Measurements from ENCODE around the gene XPO4.
"Not testable (repeated sequence)": the region's sequence is repeated elsewhere in the genome, so short reads cannot be mapped to it uniquely, and the experiment has no call there.

Gene XPO4

DNA sequence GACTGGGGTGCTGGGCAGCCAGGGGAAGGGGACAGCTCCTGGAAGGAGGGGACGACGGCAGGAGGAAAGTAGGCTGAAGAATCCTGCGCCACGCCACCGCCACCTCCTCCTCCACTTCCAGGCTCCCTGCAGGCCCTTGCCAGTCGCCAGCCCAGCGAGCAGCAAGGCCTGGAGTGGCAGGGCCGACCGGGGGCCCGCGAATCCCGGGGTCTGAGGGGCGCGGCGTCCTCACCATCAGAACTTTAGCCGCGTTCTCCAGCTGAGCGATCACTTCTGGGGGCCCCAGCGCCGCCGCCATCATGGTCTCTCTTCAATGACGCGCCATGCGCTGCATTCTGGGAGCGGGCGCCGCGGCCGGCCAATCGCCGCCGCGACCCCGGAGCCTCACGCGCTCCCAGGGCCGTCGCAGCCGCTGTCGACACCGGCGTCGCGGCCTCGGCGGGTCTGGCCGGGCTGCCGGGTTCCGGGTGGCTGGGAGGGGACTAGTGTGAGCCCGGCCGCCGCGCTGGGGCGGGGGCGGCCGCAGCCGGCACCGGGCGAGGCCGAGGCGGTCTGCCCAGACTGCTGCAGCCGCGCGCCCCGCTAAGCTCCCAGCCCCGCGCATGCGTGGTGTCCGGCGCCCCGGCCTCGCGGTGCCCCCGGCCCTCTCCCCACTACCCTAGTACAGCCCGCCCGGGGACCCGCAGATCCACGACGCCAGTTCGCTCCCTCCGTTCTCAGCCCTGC lies at the start of gene XPO4:
Gene XPO4, minus strand, starts transcription at position 309 of the 726 bp plus-strand sequence. Its CDS starts 8 bp downstream, at position 301.
- peak; percentile 71 for DNase-seq

DNA sequence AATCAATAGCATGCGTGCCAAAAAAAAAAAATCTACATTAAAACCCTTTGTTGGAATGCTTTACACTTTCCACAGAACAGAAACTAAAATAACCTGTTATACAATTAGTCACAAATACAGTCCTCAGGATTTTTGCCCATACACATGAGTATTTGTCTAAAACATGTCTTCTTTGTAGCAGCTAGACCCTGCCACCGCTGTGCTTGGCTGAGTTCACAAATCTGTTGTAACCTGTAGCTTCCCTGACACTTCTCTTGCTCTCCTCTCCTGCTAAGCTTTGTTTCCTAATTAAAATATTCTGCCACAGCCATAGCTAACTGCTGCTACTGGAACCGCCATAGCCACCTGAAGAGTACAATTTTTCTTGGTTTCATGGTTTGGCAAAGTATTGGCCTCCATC lies 45.5 kb upstream of the XPO4 start:
- not testable (repeated sequence) for DNase-seq

DNA sequence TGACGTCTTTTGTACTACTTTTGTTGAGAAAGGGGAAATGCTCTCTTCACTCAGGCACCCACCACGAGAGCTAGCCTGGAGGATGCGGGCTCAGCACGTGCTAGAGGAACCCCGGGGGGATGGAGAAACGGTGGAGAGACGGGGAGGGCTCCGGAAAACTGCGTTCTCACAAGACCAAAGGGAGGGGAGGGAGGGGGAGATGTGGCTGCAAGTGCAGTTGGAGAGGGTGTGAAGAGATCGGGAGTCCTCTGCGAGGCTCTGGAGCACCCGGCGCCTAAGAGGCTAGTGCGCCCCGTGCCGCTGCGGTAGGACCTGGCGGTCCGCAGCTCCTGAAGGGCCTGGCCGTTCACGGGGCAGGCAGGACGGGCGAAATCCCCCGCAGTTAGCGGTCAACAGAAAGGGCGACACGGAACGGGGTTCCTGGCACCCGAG lies 43.4 kb upstream of the XPO4 start:
- no peak for DNase-seq

DNA sequence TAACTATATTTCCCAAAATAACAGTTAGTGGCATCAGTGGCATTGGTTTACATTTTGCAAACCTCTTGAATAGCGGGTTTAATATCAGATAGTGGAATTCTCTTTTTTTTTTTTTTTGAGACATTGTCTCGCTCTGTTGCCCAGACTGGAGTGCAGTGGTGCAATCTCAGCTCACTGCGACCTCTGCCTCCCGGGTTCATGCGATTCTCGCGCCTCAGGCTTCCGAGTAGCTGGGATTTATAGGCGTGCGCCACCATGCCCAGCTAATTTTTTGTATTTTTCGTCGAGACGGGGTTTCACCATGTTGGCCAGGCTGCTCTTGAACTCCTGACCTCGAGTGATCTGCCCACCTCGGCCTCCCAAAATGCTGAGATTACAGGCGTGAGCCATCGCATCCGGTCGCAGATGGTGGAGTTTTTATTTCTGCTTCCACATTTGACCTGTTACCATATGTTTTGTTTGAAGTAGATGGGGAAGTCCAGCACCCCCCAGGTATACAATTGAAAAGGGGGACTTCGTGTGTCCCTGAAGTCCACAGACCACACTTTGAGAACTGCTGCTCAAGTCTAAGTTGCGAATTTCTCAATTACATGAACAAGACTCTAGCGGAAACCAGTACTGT lies 40.5 kb upstream of the XPO4 start:
- no peak for DNase-seq

DNA sequence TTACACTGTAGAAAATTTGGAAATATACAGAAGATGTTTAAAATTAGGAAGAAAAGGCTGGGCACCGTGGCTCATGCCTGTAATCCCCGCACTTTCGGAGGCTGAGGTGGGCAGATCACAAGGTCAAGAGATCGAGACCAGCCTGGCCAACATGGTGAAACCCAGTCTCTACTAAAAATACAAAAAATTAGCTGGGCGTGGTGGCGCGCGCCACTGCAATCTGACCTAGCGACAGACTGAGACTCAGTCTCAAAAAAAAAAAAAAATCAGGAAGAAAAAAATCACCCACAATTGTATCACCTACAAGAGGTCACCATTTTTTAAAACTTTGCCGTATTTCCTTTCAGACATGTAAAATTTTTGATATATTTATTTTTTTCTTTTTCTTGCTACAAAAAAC lies 38.0 kb upstream of the XPO4 start:
- DNase-seq = not testable (repeated sequence)

DNA sequence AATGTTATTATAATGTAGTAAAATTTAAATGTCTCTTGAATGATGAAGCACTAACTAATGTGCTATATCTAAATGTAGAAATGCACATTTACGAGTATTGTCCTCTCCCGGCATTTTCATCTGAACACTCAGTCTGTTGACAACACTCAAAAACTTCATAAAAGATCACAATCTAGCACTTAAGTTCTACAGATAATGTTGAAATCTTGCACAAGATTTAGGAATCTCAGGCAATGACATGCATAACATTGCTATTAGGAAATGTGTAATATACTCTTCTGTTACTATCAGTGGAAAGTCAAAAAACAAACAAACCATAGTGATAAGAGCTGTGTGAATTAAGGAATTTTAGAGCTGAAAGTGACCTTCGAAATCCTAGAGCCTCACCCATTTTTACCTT lies 37.5 kb upstream of the XPO4 start:
- no peak for DNase-seq

DNA sequence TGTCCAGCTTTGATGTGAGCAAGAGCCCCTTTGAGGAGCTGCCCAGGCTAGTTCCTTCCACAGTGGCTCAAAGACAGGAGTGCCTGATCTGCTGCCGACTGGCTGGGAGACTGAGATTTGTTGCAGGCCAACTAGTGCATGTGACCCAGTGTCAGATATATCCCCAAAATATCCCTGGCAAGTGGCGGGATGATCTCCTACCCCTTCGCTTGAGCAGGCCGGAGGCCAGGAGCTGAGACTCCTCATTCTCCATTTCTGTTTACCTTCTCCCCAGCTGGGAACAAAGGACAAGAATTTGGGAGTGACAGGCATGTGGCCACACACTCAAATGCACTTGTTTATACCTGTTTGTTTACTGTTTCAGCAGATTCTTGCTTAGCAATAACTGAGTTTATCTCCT lies 37.1 kb upstream of the XPO4 start:
- DNase-seq = no peak

DNA sequence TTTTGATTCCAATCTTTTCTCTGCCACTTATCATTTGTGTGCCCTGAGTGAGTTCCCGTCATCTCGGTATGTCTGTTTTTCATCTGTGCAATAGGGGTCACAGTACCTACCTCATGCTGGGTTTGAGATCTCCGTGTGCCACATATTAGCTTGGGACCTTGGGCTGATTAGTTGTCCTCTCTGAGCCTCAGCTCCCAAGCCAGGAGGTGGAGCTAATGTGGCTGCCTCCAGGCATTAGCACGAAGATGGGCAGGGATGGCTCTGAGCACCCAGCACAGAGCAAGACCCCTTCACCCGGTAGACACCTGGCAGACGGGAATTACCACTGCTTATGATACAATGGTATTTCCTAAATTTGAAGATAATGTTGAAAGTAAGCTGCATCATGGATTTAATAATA lies 35.8 kb upstream of the XPO4 start:
- no peak for DNase-seq

DNA sequence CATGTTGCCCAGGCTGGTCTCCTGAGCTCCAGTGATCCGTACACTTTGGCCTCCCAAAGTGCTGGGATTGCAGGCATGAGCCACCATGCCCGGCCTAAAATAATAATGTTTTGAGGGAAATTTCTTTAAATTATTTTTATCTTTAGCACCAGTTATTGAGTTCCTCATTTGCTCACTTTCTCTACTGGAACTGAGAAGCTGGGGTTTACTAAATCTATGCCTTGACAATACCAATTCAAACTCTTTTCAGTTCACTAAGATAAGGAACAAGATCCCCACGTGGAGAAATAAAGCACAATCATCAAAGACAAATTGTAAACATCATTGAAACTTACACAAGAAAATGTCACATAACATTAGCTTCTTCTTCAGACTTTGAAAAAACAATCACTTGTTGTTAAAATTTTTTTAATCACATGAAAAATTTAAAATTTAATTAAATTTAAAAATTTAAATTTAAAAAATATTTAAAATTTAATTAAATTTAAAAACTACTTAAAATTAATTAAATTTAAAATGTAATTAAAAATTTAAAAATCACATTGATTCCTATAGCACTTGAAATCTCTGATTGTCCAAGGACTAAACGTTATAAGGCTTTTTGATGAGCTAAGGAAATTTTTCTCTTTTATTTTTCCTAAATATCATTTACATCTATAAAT lies 25.2 kb upstream of the XPO4 start:
- DNase-seq = no peak

DNA sequence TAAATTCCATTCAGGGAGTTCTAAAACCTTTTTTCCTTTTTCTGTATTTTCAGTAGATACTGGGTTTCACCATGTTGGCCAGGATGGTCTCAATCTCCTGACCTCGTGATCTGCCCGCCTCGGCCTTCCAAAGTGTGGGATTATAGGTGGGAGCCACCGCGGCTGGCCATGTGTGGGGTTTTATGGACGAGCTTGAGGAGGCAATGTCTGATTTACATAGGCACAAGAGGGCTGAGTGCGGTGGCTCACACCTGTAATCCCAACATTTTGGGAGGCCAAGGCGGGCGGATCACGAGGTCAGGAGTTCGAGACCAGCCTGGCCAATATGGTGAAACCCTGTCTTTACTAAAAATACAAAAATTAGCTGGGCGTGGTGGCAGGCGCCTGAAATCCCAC lies 22.8 kb upstream of the XPO4 start:
- not testable (repeated sequence) for DNase-seq

DNA sequence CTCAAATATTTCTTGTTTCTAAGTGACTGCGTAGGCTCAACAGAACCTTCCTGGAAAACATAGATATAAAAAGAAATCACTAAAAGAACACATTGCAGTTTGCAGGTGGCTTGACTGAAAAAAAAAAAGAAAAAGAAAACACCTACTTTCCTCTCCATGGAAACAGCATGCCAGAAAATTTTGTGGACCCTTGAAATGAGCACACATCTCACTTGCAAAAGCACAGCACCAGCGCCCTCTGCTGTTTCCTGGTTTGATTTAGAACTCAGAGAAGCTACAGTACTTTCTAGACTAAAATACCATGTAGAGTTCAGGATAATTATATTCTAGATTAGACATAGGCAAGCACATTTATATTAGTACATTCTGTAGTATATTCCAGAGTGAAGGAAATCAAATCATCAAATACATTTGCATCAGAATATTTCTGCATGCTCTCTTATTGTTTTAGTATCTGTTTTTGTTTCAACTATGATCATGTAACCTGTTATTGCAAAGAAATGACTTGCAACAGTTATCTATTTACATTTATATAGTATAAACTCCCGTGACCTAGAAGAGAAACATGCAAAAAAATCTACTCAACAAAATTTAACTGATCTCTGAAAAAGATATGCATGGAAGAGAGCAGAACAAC lies 22.3 kb upstream of the XPO4 start:
- DNase-seq = peak; percentile 64

DNA sequence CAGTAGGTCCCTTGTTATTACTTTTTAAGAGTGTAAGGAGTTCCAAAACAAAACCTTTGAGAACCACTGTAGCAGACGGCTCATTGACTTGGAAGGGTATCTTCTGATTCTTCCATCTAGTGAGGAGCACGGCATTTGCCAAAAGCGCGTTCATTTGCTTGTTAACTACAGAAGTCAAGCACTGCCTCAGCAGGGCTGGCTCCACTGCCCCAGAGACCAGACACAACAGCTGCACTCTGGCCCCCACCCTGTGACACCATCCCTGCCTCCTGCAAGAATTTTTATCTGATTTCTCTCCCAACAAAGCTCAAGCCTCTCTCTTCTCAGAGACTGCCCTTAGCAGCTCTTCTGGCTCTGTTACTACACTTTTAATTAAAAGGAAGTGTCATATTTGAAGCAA lies 20.7 kb upstream of the XPO4 start:
- DNase-seq = no peak

DNA sequence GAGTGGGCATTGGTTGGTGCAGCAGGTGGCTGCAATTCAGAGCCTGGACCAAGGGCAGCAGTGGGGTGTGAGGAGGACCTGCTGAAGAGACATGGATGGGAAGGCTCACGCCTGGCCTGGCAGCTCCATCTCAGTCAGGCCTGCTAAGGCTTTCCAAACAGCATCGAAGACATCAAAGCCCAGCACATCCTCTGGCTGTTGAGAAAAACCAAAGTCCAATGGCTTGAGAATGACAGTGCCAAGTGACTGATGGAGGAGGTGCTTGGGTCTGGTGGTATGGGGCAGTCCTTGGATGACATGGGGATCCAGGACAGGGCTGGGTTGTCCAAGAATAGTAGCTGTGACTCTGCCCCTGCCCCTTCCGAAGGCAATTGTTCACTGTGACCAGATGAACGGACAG lies 19.0 kb upstream of the XPO4 start:
- no peak for DNase-seq

DNA sequence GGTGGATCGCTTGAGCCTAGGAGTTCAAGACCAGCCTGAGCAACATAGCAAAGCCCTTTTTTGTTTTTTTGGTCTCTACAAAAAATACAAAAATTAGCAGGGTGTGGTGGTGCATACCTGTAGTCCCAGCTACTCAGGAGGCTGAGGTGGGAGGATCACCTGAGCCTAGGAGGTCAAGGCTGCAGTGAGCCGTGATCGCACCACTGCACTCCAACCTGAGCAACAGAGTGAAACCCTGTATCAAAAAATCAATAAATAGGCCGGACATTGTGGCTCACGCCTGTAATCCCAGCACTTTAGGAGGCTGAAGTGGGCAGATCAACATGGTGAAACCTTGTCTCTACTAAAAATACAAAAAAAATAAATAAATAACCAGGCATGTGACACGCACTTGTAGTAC lies 13.1 kb upstream of the XPO4 start:
- DNase-seq = not testable (repeated sequence)

DNA sequence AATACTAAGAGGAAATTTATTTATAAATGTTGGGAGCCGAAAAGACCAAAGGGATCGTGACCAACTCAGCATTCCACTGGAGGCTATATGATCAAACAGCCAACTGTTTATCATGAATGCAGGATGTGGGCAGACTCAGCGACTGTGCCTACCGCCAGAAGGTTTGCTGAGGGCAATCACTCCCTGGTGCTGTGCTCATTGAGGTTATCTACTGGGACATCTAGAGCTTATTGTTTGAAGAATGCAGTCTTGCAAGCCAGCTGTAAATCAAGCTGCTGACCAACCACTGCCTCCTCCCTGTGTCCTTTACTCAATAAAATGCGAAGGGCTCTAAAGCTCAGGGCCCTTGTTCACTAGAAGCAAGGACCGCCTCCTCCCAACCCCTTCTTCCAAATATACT lies 8.5 kb upstream of the XPO4 start:
- no peak for DNase-seq

DNA sequence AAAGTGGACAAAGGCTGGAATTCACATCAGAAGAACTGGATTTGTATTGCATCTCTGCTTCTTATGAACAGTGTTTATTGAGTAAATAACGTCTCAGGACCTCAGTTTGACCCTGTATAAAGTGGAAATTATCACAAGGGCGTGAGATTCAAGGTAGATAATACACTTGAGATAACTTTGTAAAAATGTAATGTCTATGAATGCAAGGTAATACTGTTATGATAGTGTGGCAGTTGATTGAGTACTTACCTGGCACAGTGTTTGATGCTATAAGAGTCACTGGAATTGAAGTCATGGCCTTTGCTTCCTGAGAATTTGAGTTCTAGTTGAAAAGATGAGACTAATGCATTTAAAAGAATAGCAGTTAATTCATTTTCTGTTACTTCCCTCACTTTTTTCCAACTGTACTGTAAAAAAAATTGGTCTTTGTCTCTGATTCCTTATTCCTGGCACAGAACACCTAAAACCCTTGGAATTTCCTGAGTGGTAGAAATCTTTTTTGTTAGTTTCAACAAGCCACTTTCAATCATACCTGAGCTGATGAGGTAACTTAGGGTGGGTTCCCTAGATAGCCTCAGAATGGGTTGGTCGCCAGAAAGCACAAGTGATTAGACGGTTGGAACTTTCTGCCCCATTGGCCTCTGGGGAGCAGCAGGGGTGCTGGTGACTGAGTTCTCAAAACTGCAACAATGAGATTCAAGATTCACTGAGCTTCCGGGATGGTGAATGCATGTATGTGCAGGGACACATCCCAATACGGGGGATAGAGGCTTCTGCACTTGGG lies 6.4 kb upstream of the XPO4 start:
- DNase-seq = no peak

DNA sequence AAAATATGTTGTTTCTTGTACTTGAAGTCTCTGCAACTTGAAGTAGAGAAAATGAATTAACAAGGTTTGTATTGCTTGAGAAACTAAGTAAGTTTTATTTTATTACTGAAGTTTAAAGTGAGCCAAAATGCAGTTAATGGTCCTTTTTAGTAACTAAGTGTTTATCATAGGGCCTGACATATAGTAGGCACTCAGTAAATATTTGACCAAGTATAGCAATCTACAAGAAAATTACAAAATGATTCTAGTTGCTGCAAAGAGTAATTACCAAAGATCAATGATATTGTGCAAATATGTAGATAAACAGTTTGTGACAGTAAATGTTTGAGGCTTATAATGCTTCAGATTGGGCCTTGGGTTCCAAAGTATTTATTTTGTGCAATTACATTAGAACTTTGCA lies 2.4 kb upstream of the XPO4 start:
- no peak for DNase-seq

DNA sequence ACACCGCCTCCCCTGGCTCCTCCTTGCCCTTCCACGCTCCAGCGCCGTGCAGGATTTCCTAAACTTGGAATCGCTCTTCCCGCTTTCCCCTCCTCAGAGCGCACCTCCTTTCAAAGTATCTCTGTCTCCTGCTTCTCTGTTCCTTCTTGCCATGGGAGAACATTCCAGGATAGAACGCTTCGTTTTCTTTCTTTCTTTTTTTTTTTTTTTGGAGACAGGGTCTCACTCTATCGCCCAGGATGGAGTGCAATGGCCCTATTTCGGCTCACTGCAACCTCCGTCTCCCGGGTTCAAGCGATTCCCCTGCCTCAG lies 574 bp upstream of the XPO4 start:
- DNase-seq = no peak

DNA sequence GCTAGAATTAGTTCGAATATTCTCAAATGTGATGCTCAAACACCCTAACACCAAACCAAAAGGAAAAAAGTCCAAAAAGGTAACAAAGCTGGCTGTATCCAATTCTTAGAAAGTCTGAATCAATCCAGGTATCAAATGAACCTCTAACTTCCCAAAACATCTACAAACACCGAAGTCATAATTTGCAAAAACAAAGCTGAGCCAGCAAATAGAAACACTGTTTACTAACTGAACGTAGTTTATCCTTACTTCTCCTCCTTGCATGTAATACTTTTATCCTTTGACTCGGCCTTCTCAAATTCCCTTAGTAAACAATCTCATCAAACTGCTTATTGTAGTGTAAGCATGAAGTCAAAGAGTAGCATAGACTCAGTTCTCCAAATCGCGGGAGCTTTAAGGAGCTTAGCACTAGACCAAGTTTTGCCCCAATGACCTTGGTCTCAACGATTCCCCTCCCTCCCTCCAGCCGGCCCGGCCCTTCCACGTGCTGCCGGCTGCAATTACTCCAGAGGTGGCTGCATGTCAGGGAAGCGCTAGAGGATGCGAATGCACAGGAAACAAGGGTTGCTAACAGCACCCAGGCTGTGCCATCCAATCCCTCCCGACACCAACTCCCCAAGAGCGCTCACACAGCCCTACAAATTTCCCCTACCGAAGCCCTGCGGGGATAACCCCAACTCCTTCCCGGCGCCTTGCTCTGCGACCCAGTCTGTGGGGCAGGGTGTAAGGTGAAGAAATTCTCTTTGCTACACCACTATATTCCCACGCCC lies 693 bp downstream of the XPO4 start:
- DNase-seq = no peak

DNA sequence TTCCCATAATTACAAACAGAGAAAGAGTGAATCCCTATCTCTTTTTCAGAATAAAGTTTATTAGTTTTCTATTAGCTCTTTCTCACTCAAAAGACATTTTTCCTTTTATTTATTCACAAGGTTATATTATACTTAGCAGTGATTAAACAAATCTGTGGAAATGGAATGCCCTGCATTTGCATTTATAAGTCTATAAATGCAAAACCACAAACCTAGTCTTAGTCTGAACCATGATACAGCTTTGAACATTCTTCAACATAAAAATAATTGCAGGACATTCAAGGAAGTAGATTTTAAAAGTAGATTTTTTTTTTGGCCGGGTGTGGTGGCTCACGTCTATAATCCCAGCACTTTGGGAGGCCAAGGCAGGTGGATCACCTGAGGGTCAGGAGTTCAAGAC lies 8.3 kb downstream of the XPO4 start:
- DNase-seq = no peak

DNA sequence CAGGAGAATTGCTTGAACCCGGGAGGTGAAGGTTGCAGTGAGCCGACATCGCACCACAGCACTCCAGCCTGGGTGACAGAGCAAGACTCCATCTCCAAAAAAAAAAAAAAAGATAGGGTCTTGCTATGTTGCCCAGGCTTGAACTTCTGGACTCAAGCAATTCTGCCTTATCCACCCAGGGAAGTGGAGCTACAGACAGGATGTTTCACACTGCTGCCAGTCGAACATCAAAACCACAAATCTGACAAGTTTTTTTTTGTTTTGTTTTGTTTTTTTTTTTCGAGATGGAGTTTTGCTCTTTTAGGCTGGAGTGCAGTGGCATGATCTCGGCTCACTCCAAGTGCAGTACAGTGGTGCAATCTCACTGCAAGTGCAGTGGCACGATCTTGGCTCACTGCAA lies 10.8 kb downstream of the XPO4 start:
- DNase-seq = peak; percentile 16

DNA sequence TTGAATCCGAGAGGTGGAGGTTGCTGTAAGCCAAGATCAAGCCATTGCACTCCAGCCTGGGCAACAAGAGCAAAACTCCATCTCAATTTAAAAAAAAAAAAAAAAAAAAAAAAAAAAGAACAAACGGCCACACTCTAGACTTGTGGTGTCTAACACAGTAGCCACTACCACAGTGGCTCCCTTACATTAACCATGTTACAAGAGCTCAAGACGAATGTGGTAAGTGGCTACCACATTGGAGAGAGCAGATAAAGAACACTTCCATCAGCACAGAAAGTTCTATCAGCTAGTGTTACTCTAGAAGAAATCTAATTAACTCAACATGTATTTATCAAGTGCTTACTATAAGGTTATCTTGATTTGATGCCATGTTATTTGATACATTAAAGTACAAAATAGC lies 11.5 kb downstream of the XPO4 start:
- DNase-seq = no peak

Data from CD4-positive, alpha-beta T cell treated with Interleukin-4 for 4 hours (primary cell).